GM21447 (cell line): ENCODE results near the gene PRKCE.

Experiments
- ATAC-seq: cut with Tn5 transposase; IDR thresholded peaks from one replicate; pipeline ENCODE4 v1.9.1; 2021; ENCODE audit not compliant: unreplicated experiment

The PRKCE gene

GRCh38 chr2:46091004-46091403 is 439.5 kb downstream of the PRKCE start:
- ATAC-seq = no peak

DNA sequence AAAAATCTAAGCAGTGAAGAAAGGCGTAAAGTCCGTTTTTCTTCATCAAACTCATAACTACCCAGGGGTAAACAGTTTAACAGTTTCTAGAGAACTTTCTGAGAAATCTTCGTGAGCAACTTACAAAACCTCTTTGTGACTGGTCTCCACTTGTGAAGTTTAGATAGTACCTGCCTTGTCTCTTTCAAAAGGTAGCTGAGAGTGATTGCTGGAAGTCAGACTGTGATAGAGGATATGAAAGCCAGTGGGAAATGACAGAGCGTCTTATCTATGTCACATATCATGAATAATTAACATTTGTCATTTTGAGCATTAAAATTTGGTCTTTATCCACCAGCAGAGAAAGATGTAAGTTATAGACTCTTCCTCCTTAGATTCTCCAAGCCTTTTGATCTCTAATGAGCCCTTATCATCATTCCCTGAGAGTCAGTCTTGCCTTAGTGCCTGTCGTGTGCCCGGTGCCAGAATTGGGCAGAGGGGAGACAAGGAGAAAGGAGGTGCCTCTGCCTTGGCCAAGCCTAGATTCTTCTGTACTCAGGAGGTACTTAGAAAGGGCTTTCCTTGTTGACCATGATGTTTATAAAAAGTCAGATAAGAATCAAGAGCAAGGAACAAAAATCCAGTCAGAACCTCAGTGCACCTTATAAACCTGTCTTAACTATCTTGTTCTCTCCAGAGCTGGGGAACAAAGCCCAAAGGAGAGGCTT is 440.6 kb downstream of the PRKCE start:
- ATAC-seq = no peak

- no peak for ATAC-seq
These were observed 443.2 kb downstream of the PRKCE start for GRCh38 chr2:46094689-46095088.

DNA sequence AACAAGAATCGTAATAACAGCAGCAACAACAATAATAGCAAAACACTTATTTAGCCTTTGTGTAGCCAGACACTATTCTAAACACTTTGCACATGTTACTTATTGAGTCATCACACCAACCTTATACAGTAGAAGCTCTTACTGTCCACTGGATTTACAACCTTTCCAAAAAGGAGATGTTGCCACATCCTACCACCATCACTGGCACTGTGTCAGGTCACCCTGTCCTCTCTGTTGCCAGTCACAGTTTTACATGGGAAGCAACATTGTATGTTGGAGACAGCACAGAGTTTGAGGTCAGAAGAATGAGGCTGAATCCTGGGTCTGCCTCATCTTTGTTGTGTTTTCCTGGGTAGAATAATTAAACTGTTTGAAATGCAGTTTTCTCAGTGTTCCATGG is 444.4 kb downstream of the PRKCE start:
- ATAC-seq = no peak

GRCh38 chr2:46096260-46096659 is 444.8 kb downstream of the PRKCE start:
- no peak for ATAC-seq

DNA sequence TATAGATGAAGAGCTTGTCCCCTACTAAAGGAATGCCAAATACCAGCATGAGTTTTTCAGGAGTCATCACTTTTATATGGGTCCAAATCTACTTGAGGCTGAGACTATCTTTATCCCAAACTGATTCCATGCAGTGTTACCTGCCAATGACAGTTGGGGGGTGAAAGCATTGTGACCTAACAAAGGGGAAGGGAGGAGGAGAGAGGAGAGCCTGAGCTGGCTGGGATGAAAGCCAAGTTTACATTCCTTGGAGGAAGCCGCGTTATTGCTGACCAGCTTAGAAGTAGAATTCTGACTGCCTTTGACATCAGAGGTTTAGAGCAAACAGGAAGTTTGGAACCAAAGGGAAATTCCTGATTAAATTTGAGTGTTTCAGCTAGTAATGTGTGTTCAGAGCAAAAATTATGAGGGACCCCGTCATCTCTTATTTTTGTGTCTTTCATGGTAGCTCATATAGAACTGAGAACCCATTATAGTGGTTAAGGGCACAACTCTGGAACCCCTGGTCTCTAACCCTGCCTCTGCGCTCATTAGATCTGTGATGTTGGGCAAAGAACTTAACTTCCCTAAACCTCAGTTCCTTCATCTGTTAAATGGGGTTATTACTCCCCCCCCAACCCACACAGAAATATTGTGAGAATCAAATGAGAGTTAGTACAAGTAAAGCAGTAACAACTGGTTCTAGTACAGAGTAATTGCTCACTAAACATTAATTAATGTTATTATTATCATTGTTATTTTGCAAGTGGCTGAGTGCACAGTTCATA is 446.4 kb downstream of the PRKCE start:
- no peak for ATAC-seq

GRCh38 chr2:46098621-46099062 is 447.2 kb downstream of the PRKCE start:
- ATAC-seq = no peak

GRCh38 chr2:46101557-46102220 is 450.2 kb downstream of the PRKCE start:
- no peak for ATAC-seq

GRCh38 chr2:46106690-46107089 is 455.2 kb downstream of the PRKCE start:
- no peak for ATAC-seq

- no peak for ATAC-seq
These were observed 463.5 kb downstream of the PRKCE start for GRCh38 chr2:46114996-46115395.

- ATAC-seq = no peak
These were observed 464.7 kb downstream of the PRKCE start for GRCh38 chr2:46116150-46116549.

GRCh38 chr2:46116553-46116991 is 465.1 kb downstream of the PRKCE start:
- no peak for ATAC-seq

DNA sequence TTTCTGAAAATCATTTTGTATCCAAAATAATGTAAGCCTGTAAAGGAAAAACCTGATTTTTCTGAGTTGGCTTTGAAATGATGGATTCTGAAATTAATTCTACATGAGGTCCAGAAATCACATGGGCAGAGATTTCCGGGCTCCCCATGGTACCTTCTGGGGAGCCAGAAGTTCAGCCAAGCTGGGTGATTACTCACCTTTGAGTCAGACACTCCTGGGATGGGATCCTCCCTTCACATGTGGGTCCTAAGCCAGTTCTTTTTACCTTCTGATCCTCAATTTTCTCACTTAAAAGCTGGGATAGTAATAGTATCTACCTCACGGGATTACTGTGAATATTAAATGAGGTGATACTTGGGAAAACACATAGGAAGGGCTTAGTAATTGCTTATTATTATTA is 465.9 kb downstream of the PRKCE start:
- ATAC-seq = no peak

- no peak for ATAC-seq
These were observed 466.5 kb downstream of the PRKCE start for GRCh38 chr2:46117994-46118393.

- ATAC-seq = no peak
These were observed 467.3 kb downstream of the PRKCE start for GRCh38 chr2:46118656-46119371.

- ATAC-seq = no peak
These were observed 468.0 kb downstream of the PRKCE start for GRCh38 chr2:46119453-46119852.

GRCh38 chr2:46120792-46121555 is 469.5 kb downstream of the PRKCE start:
- ATAC-seq = no peak

DNA sequence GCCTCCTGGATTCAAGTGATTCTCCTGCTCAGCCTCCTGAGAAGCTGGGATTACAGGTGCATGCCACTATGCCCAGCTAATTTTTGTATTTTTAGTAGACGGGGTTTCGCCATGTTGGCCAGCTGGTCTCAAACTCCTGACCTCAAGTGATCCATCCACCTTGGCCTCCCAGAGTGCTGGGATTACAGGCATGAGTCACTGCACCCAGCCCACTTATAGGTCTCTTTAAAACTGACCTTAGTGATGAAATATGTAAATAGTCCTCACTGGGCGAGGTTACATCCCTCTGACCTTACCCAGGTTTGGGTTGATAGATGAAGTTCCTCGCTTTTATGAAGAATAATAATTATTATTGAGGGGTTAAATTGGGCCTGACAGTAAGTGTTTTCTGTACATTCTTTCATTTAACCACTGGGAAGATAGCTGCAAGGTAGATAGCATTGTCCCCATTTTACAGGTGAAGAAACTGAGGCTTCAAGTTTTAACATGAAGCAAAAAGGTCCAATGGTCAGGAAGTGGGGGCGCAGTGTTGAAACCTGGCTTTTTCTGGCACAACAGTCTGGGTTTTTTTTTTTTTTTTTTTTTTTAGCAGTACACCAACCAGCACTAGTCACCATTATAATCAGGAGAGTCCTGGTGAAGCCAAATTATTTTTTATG is 471.0 kb downstream of the PRKCE start:
- ATAC-seq = no peak

- no peak for ATAC-seq
These were observed 471.5 kb downstream of the PRKCE start for GRCh38 chr2:46123013-46123412.

GRCh38 chr2:46125798-46126197 is 474.3 kb downstream of the PRKCE start:
- ATAC-seq = no peak
